HUES64 (cell line): ENCODE data around the gene ZNF516.

Source experiments
- H3K27ac ChIP-seq: 2 replicates; pipeline ENCODE4 v1.7.0; 2013; ENCODE audit warnings: low read depth, low read length, inconsistent platforms
- H3K27me3 ChIP-seq: 2 replicates; pipeline ENCODE4 v1.6.1; 2013; ENCODE audit warnings: mild to moderate bottlenecking, low read length; ENCODE audit not compliant: insufficient read depth
- H3K36me3 ChIP-seq: 2 replicates; pipeline ENCODE4 v1.6.1; 2013; ENCODE audit warnings: mild to moderate bottlenecking, low read length; ENCODE audit not compliant: insufficient read depth
- H3K4me1 ChIP-seq: 2 replicates; pipeline ENCODE4 v1.6.1; 2013; ENCODE audit warnings: mild to moderate bottlenecking, low read length, moderate library complexity; ENCODE audit not compliant: insufficient read depth
- H3K4me3 ChIP-seq: 2 replicates; pipeline ENCODE4 v1.5.1; 2013; ENCODE audit warnings: mild to moderate bottlenecking, low read length, moderate library complexity
- H3K9ac ChIP-seq: 2 replicates; pipeline ENCODE4 v1.6.1; 2013; ENCODE audit warnings: mild to moderate bottlenecking, low read depth, low read length
- H3K9me3 ChIP-seq: 2 replicates; pipeline ENCODE4 v1.6.1; 2013; ENCODE audit warnings: low read depth, low read length; ENCODE audit not compliant: insufficient read depth
- WGBS: fragments of 150-250, 120-280 bp; methylation state at CpG from one replicate; pipeline ENCODE4 v1.1.7; 2013; ENCODE audit warnings: missing lambda C conversion rate; 5-methylcytosine and 5-hydroxymethylcytosine counted together

The ZNF516 gene

DNA sequence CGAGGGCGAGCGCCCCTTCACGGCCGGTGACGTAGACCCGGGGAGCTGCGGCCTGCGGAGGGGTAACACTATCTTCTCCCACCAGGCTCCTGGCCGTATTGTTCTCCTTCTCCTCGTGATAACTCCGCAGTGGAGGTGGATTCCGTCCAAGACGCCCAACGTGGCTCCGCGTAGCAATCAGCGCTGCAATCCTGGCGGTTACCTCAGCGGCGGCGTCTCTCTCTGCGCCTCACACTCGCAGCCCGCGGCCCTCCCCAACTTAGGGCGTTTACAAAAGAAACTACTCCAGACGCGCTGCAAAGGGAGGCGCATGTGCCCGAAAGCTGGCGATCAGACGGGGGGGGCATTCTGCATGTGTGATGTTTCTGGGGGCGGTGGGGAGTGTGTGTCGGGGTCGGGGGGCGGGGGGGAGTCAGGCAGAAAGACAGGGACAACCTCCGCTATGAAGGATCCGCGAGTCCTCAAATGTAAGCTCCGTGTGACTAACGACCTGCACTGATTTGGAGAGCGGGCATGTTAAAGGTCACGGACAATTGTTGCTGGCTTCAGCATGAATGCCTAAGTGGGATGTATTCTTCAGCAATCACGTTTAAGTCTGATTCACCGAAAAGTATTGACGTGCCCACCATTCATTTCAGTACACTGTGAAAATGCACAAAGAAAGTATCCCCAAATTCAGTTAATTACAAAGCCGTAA, 1.3 kb upstream of the ZNF516 start:
- H3K9me3 ChIP-seq: no peaks in the 10 kb centered on the region
- peak overlapping the region; percentile 88 for H3K27ac ChIP-seq
- peaks cover 19% of the 10 kb centered on the region for H3K4me1 ChIP-seq
- peak overlapping the region; percentile 75 for H3K4me3 ChIP-seq
- H3K27me3 ChIP-seq: peaks cover 38% of the 10 kb centered on the region
- H3K36me3 ChIP-seq: no peaks in the 10 kb centered on the region
- H3K9ac ChIP-seq: peak overlapping the region; percentile 86
- 2% methylated on average over 47 of the region's 48 CpGs for WGBS

DNA sequence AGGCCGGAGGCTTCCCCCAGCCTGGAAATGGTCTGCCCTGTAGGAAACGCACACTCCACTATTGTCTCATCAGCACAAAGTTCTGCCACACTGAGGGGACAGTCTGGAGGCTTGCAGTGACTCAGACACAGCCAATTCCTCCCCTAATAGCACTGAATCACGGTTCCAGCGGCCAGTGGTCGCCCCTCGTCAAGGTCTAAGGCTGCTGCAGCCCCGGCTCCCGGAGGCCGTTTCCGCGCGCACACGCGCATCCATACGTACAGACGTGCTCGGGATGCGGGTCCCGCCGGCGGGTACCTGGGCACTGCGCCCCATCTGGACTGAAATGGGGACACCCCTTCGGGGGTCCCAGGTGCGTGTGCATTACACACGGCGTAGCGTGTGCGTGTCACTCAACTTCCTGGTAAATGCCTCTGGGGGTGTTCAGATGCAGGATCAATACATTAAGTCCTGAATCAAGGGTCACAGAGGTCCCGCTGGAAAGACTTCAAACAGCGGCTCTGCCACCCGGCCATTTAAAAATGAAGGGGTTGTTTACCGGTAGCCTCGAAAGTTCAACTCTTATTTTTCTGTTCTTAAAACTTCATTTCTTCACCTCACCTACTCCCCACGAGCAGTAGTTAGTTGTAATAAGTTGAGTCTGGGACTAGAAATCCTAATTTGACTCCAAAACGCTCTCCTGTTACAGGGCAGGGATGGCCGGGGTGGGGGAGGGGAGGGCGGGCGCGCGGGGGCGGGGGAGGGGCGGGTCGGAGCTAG, 572 bp upstream of the ZNF516 start:
- Histone ChIP-seq H3K27me3 (peaks cover 39% of the 10 kb centered on the region), H3K36me3 (no peaks in the 10 kb centered on the region), H3K9me3 (no peaks in the 10 kb centered on the region), H3K27ac (peak overlapping the region; percentile 48; the same call in 1 of the 2 replicates), H3K9ac (peak overlapping the region; percentile 86), H3K4me1 (peaks cover 20% of the 10 kb centered on the region), H3K4me3 (peak overlapping the region; percentile 75)
- under 1% methylated on average over 32 of the region's 43 CpGs for WGBS

DNA sequence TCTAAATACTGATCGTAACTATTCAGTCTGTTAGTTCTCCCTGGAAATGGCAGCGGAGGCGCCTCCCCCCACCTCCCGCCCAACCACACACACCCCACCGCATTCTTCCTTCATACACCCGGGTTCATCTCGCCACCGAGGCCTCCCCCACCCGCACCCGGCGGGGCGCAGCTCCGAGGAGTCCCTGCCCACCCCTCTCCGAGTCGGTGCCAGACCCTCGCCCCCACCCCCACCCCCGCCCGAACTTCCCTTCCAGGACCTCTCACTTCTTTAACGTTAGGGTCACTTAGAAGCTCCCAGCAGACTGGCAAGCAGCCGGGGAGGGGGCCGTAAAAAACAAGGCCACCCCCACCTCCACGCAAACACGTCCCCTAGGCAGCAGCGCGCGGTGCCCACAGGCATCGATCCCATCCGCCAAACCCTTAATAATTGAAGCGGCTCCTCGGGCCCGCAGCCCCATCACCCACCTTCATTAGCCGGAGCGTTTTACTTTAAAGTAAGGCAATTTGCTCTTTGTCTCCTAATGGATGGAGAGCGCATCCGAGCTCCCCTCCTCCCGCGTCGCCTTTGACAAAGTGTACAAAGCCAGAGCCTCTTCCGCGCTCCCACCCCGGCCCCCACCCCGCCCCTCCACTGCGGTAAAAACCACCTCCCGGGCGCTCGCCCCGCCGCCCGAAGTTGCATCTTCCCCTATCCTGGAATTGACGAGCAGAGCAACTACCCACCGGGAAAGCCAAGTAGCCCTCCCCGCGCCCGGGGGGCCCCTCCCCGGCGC, 624 bp downstream of the ZNF516 start:
- Histone ChIP-seq H3K9ac (peak overlapping the region; percentile 63; the same call in 1 of the 2 replicates), H3K27ac (peak overlapping the region; percentile 41; the same call in 1 of the 2 replicates), H3K36me3 (no peaks in the 10 kb centered on the region), H3K4me1 (peaks cover 25% of the 10 kb centered on the region), H3K4me3 (peak overlapping the region; percentile 77), H3K27me3 (peaks cover 51% of the 10 kb centered on the region), H3K9me3 (no peaks in the 10 kb centered on the region)
- under 1% methylated on average over 53 of the region's 56 CpGs for WGBS

DNA sequence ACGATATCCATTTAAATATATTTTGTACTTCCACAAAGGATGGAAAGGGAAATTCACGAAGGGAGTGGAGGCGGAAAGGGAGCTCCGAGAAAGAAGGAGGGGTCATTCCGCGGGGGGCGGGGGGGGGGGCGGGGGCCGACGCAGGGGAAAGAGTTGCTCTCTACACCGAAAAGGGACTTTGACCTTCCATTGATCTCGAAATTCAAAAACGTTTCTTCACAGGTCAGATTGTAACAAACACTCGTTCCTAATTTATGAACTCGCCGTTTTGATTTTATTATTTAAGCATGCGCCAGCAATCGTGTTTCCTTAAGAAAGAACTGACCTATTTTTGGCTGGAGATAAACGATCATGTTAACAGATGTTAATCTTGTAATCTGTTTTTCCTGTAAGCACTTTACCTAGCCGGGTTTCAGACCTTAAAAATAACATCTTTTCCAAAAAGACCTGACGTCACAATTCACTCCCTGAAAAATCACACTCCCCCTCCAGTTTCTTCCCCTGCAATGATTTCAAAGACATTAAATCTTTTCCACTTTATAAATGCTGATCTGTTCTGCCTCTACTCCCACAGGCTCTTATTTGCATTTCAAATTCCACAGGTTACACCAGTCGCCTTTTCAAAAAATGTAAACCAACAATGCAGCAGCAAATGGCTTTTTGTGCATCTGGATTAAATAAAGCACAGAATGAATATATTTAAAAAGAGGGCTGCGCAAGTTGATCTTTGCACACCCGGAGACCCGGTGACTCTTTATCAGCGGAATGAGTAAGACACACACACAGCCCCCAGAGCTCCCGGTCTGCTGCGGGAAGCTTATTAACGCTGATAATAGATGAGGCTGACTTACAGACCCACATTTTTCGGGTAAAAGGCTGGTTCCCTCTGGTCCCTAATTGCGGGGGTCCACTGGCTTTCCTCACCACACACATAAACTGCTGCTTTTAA, 1.6 kb downstream of the ZNF516 start:
- Histone ChIP-seq H3K27me3 (peaks cover 52% of the 10 kb centered on the region), H3K27ac (peak overlapping the region; percentile 68; the same call in 1 of the 2 replicates), H3K9me3 (no peaks in the 10 kb centered on the region), H3K4me3 (peak overlapping the region; percentile 77), H3K9ac (peak overlapping the region; percentile 44; the same call in 1 of the 2 replicates), H3K36me3 (no peaks in the 10 kb centered on the region), H3K4me1 (peaks cover 27% of the 10 kb centered on the region)
- under 1% methylated on average over 30 of the region's 31 CpGs for WGBS

DNA sequence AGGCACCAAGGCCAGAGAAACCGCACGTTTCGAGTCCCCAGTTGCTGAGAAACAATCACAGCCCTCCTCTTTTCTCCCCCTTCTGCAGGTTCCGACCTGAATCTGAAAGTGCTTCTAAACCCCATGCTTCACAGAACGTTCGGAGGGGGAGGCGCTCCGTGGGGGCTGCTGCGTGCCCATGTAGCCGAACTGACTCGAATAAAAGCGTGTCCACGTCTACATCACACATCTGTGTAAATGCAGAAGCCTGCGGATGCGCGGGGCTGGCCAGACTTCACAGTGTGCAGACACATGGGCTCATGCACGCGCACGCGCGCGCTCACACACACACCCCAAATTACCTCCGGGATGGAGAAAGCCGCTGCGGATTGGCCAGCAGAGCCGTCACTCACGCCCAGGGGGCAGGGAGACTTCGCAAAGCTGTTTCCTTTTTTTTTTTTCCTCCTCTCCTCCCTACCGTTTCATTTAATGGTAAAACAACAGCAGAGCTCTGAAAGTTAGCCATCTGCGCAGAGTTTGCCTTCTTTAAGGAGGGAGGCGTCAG, 2.3 kb downstream of the ZNF516 start:
- WGBS: under 1% methylated on average over 31 of the region's 31 CpGs
- H3K27ac ChIP-seq: peak overlapping the region; percentile 68; the same call in 1 of the 2 replicates
- H3K27me3 ChIP-seq: peaks cover 48% of the 10 kb centered on the region
- H3K9me3 ChIP-seq: no peaks in the 10 kb centered on the region
- peaks cover 33% of the 10 kb centered on the region for H3K4me1 ChIP-seq
- peak overlapping the region; percentile 77 for H3K4me3 ChIP-seq
- H3K36me3 ChIP-seq: no peaks in the 10 kb centered on the region
- H3K9ac ChIP-seq: peak overlapping the region; percentile 55

DNA sequence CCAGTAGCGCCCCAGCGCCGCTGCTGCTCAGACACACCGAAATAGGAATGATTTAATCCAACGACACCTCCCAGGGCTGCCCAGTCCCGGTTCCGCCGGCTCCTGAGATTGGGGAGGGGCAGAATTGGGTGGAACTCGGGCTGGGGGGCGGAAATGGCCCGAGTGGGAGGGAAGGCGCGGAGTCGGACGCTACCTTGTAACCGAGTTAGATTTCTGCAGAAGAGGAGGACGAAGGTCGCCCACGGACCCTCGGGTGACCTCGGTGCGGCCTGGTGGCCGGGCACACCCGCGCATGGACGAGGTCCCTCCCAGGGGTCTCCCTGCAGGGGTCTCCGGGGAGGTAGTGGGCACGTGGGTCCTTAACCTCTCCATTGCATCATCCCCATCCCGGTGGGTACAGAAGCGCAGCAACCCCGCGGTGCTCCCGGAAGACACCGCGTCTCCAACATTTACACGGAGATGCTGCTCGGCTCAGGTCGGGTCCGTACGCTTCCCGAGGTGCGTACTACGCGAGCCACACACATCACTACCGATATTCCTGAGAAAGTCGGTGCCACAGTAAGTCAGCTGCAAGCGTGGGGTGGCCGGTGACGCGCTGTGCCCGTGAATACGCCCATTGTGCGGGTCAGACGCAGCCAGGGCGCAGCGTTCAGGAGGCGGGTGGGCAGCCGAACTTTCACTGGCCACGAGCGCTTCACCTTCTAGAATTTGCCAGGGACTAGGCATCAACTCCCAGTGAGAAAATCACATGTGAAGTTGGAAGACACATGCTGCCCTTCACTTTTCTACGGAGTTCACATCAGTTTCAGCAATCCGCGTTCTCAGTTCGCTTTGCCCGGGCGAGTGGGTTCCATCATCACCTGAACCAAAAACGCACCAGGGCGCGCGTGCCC, 3.0 kb downstream of the ZNF516 start:
- no peaks in the 10 kb centered on the region for H3K9me3 ChIP-seq
- H3K4me3 ChIP-seq: peak overlapping the region; percentile 77
- H3K4me1 ChIP-seq: peaks cover 38% of the 10 kb centered on the region
- WGBS: under 1% methylated on average over 70 of the region's 70 CpGs
- H3K36me3 ChIP-seq: no peaks in the 10 kb centered on the region
- H3K27me3 ChIP-seq: peaks cover 41% of the 10 kb centered on the region
- peak overlapping the region; percentile 55 for H3K9ac ChIP-seq
- peak overlapping the region; percentile 44; the same call in 1 of the 2 replicates for H3K27ac ChIP-seq

DNA sequence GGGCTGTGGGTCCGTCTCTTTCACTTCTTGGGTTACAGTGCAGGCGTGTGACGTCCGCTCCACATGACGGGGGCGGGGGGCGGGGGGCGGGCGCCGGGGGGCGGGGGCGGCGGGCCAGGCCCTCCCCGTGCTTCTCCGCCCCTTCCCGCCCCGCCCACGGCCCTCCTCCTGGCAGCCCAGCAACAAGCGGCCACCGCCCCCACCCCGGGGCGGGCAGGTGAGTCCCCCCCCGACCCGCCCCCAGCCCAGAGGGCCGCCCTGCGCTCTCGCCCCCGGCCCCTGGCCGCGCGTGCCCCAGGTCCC, 3.6 kb downstream of the ZNF516 start:
- no peaks in the 10 kb centered on the region for H3K9me3 ChIP-seq
- no peak overlapping the region; the same call in 1 of the 2 replicates for H3K27ac ChIP-seq
- H3K36me3 ChIP-seq: no peaks in the 10 kb centered on the region
- H3K4me1 ChIP-seq: peaks cover 39% of the 10 kb centered on the region
- WGBS: 0% methylated on average over 23 of the region's 31 CpGs
- H3K4me3 ChIP-seq: peak overlapping the region; percentile 77
- no peak overlapping the region; the same call in 1 of the 2 replicates for H3K9ac ChIP-seq
- peaks cover 35% of the 10 kb centered on the region for H3K27me3 ChIP-seq

DNA sequence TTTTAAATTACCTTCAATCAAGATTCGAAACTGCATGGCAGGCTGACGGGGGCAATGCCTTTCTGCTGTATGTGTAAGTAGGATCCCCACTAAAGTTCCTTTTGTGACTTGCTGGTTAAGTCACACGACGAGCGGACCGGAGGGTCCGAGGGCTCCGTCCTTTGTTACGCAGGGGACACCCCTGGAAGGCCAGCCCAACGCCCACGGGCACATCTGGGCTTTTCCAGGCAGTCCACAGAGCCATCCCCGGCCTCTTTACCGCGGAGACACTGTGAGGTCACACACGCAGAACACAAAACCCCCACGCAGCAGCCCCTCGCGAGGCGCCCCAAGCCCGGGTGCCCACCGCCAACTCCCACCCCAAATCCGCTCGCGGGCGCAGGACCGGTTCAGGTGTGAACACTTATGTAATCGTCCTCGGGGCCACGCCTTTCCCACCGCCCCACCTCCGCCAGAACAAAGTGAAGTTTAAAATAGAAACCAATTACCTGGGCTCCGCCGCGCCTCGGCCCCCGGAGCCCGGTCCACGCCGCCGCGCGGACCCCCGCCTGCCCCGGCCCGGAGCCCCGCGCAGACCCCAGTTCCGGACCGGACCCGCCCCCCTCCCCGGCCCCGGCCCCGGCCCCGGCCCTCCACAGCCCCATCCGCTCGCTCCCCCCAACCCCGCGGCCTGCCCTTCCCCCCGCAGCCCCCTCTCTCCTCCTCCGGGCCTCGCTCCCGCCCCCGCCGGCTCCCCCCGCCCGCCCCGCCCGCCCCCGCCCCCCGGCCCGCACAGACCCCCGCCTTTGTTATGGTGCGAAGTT, 4.2 kb downstream of the ZNF516 start:
- Histone ChIP-seq H3K27ac (peak overlapping the region; percentile 29; the same call in 1 of the 2 replicates), H3K4me3 (peak overlapping the region; percentile 75), H3K36me3 (no peaks in the 10 kb centered on the region), H3K27me3 (peaks cover 35% of the 10 kb centered on the region), H3K9me3 (no peaks in the 10 kb centered on the region), H3K9ac (peak overlapping the region; percentile 65), H3K4me1 (peaks cover 41% of the 10 kb centered on the region)
- WGBS: under 1% methylated on average over 48 of the region's 73 CpGs

DNA sequence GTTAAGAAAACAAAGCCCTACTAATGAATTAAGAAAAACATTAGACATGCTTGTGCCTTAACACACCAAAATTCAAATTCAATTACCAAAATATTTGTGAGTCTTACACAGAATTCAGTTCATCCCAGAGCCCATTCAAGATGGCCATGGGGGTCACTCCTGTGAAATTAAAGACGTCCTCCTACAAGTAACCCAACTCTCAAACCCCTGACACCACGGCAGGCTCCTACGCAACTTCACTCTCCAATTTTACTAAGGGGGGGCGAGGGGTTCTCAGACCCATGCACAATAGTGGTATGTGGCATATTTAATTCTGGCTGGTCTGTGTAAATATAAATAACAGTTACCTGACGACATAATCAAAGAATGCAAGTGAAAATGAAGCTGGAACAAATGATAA, 5.0 kb downstream of the ZNF516 start:
- no peak overlapping the region for H3K27ac ChIP-seq
- H3K4me3 ChIP-seq: peak overlapping the region; percentile 75
- no peaks in the 10 kb centered on the region for H3K9me3 ChIP-seq
- peaks cover 31% of the 10 kb centered on the region for H3K27me3 ChIP-seq
- no peak overlapping the region for H3K9ac ChIP-seq
- WGBS: 33% methylated on average over 4 of the region's 5 CpGs
- peaks cover 44% of the 10 kb centered on the region for H3K4me1 ChIP-seq
- H3K36me3 ChIP-seq: no peaks in the 10 kb centered on the region
